Measurements from ENCODE around the gene SNX22.
"Not testable (repeated sequence)": the region's sequence is repeated elsewhere in the genome, so short reads cannot be mapped to it uniquely, and the experiment has no call there.

SNX22 gene

GRCh38 chr15:64151727-64152506 is at the start of gene SNX22:
Gene SNX22, plus strand, starts transcription at chr15:64151731. Its CDS starts 45 bp downstream, at chr15:64151776.
- no peak for DNase-seq (ENCODE audit: low read depth in 2 of 2)

GRCh38 chr15:64102497-64102896 is 49.0 kb upstream of the SNX22 start:
- no peak for DNase-seq (ENCODE audit: low read depth in 2 of 2)

GRCh38 chr15:64105113-64105704 is 46.3 kb upstream of the SNX22 start:
- DNase-seq (ENCODE audit: low read depth in 2 of 2), result no peak

- no peak for DNase-seq (ENCODE audit: low read depth in 2 of 2)
These were observed 44.2 kb upstream of the SNX22 start for GRCh38 chr15:64107337-64107736.

- DNase-seq (ENCODE audit: low read depth in 2 of 2), result not testable (repeated sequence)
These were observed 41.3 kb upstream of the SNX22 start for GRCh38 chr15:64110108-64110701.

GRCh38 chr15:64110950-64111678 is 40.4 kb upstream of the SNX22 start:
- DNase-seq (ENCODE audit: low read depth in 2 of 2), result no peak

GRCh38 chr15:64111679-64112050 is 39.9 kb upstream of the SNX22 start:
- no peak for DNase-seq (ENCODE audit: low read depth in 2 of 2)

- DNase-seq (ENCODE audit: low read depth in 2 of 2), result no peak
These were observed 39.3 kb upstream of the SNX22 start for GRCh38 chr15:64112073-64112772.

- DNase-seq (ENCODE audit: low read depth in 2 of 2), result no peak
These were observed 38.6 kb upstream of the SNX22 start for GRCh38 chr15:64112904-64113303.

GRCh38 chr15:64117759-64118487 is 33.6 kb upstream of the SNX22 start:
- DNase-seq (ENCODE audit: low read depth in 2 of 2), result no peak

GRCh38 chr15:64120322-64120721 is 31.2 kb upstream of the SNX22 start:
- DNase-seq (ENCODE audit: low read depth in 2 of 2), result not testable (repeated sequence)

- no peak for DNase-seq (ENCODE audit: low read depth in 2 of 2)
These were observed 29.9 kb upstream of the SNX22 start for GRCh38 chr15:64121614-64122013.

- no peak for DNase-seq (ENCODE audit: low read depth in 2 of 2)
These were observed 29.1 kb upstream of the SNX22 start for GRCh38 chr15:64122444-64122843.

GRCh38 chr15:64122936-64123351 is 28.6 kb upstream of the SNX22 start:
- no peak for DNase-seq (ENCODE audit: low read depth in 2 of 2)

- DNase-seq (ENCODE audit: low read depth in 2 of 2), result no peak
These were observed 25.6 kb upstream of the SNX22 start for GRCh38 chr15:64125978-64126377.

- no peak for DNase-seq (ENCODE audit: low read depth in 2 of 2)
These were observed 23.8 kb upstream of the SNX22 start for GRCh38 chr15:64127521-64128270.

- no peak for DNase-seq (ENCODE audit: low read depth in 2 of 2)
These were observed 21.4 kb upstream of the SNX22 start for GRCh38 chr15:64130159-64130558.

- no peak for DNase-seq (ENCODE audit: low read depth in 2 of 2)
These were observed 20.0 kb upstream of the SNX22 start for GRCh38 chr15:64131547-64131946.

GRCh38 chr15:64132217-64132616 is 19.3 kb upstream of the SNX22 start:
- DNase-seq (ENCODE audit: low read depth in 2 of 2), result no peak

GRCh38 chr15:64133623-64134344 is 17.7 kb upstream of the SNX22 start:
- no peak for DNase-seq (ENCODE audit: low read depth in 2 of 2)

Measured in activated CD4-positive, alpha-beta T cell treated with anti-CD3 and anti-CD28 coated beads for 24 hours (primary cell).